ENCODE data around the gene NBAS.

Gene NBAS

GRCh38 chr2:15158100-15158499, 403.0 kb downstream of the NBAS start:
- H3K27me3 ChIP-seq (replicated peaks; ENCODE audit: control insufficient read depth, insufficient read depth, low read length): no peaks in the 10 kb centered on the region; the same call in 1 of the 2 replicates
- DNase-seq (ENCODE audit: extremely low read depth, insufficient read length): no peak
- H3K36me3 ChIP-seq (ENCODE audit: control insufficient read depth, insufficient read depth, low read length): no peaks in the 10 kb centered on the region
- H3K4me3 ChIP-seq (replicated peaks; ENCODE audit: low read depth, low read length): no peak overlapping the region
- no peak for TF ChIP-seq CTCF (IDR thresholded peaks at IDR 0.05; ENCODE audit: insufficient read depth, low read length, poor library complexity, severe bottlenecking)

DNA sequence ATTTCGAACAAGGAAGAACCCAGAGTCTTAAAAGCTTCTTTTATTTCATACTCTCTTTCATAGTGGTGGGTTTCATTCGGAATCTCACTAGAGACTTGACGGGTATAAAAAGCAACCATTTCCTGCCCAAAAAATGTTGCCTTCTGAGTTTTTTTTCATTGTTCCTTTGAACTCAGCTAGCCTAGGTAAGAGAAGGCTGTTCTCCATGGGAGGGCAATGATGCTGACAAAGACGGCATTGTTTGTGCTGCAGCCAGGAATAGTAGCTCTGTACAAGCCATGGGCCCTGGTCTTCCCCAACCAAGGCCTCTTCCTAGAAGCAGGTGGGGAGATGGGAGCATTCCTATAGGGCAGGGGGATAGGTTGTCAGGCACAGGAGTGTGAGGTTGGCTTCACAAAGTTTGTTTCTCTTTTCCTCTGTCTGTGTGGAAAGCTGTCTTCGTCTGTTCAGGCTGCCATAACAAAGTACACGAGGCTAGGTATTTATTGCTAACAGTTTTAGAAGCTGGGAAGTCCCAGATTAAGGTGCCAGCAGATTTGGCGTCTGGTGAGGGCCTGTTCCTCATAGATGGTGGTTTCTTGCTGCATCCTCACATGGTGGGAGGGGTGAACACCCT, 405.1 kb downstream of the NBAS start:
- peaks cover 1% of the 10 kb centered on the region; the same call in 1 of the 2 replicates for H3K27me3 ChIP-seq (replicated peaks; ENCODE audit: control insufficient read depth, insufficient read depth, low read length)

GRCh38 chr2:15154297-15154696, 406.8 kb downstream of the NBAS start:
- no peak for TF ChIP-seq CTCF (IDR thresholded peaks at IDR 0.05; ENCODE audit: insufficient read depth, low read length, poor library complexity, severe bottlenecking)
- Histone ChIP-seq H3K4me3 (replicated peaks; ENCODE audit: low read depth, low read length) (no peak overlapping the region), H3K36me3 (ENCODE audit: control insufficient read depth, insufficient read depth, low read length) (no peaks in the 10 kb centered on the region), H3K27me3 (replicated peaks; ENCODE audit: control insufficient read depth, insufficient read depth, low read length) (peaks cover 1% of the 10 kb centered on the region; the same call in 1 of the 2 replicates)
- DNase-seq (ENCODE audit: extremely low read depth, insufficient read length): no peak

More for the DNA sequence above, 405.1 kb downstream of the NBAS start:
- Histone ChIP-seq H3K36me3 (ENCODE audit: control insufficient read depth, insufficient read depth, low read length) (no peaks in the 10 kb centered on the region), H3K4me3 (replicated peaks; ENCODE audit: low read depth, low read length) (no peak overlapping the region)
- DNase-seq (ENCODE audit: extremely low read depth, insufficient read length): no peak
- no peak for TF ChIP-seq CTCF (IDR thresholded peaks at IDR 0.05; ENCODE audit: insufficient read depth, low read length, poor library complexity, severe bottlenecking)

GRCh38 chr2:15152382-15152781, 408.8 kb downstream of the NBAS start:
- Histone ChIP-seq H3K36me3 (ENCODE audit: control insufficient read depth, insufficient read depth, low read length) (no peaks in the 10 kb centered on the region), H3K4me3 (replicated peaks; ENCODE audit: low read depth, low read length) (no peak overlapping the region), H3K27me3 (replicated peaks; ENCODE audit: control insufficient read depth, insufficient read depth, low read length) (peaks cover 1% of the 10 kb centered on the region; the same call in 1 of the 2 replicates)
- TF ChIP-seq CTCF (IDR thresholded peaks at IDR 0.05; ENCODE audit: insufficient read depth, low read length, poor library complexity, severe bottlenecking): no peak
- no peak for DNase-seq (ENCODE audit: extremely low read depth, insufficient read length)

- H3K4me3 ChIP-seq (replicated peaks; ENCODE audit: low read depth, low read length): no peak overlapping the region
- H3K36me3 ChIP-seq (ENCODE audit: control insufficient read depth, insufficient read depth, low read length): no peaks in the 10 kb centered on the region
- TF ChIP-seq CTCF (IDR thresholded peaks at IDR 0.05; ENCODE audit: insufficient read depth, low read length, poor library complexity, severe bottlenecking): no peak
- no peak for DNase-seq (ENCODE audit: extremely low read depth, insufficient read length)
- 0 out of 2 replicates have a peak, but pooled peaks cover 1% of the 10 kb centered on the region for H3K27me3 ChIP-seq (replicated peaks; ENCODE audit: control insufficient read depth, insufficient read depth, low read length)
Measured at GRCh38 chr2:15149063-15149462, 412.1 kb downstream of the NBAS start.
